AG09309 (cell line): ENCODE results near the gene SH3PXD2A.
A peak's percentile ranks its signal among the peaks of the same experiment; 100 is the strongest.
"Not testable (repeated sequence)": the region's sequence is repeated elsewhere in the genome, so short reads cannot be mapped to it uniquely, and the experiment has no call there.

Experiments
- DNase-seq: peaks from one replicate; pipeline ENCODE4 v3.0.0-alpha.2; 2010; ENCODE audit warnings: low read depth
- H3K4me3 ChIP-seq: 2 replicates; pipeline ENCODE4 v1.5.1; 2011; ENCODE audit warnings: mild to moderate bottlenecking, low read depth, low read length, moderate library complexity; ENCODE audit not compliant: control insufficient read depth
- CTCF ChIP-seq: IDR thresholded peaks from 2 replicates; pipeline ENCODE4 v1.5.1; 2011; ENCODE audit warnings: mild to moderate bottlenecking, low read depth, low read length, inconsistent platforms; ENCODE audit not compliant: insufficient read depth, control insufficient read depth; ENCODE audit errors: missing control alignments

SH3PXD2A gene

GRCh38 chr10:103851261-103851660 is 4.1 kb downstream of the SH3PXD2A start:
- no peak overlapping the region for H3K4me3 ChIP-seq
- no peak for DNase-seq
- TF ChIP-seq CTCF, result no peak

- peak overlapping the region; percentile 1; the same call in 1 of the 2 replicates for H3K4me3 ChIP-seq
- no peak for DNase-seq
- TF ChIP-seq CTCF, result no peak
Measured at GRCh38 chr10:103850572-103850895, 4.8 kb downstream of the SH3PXD2A start.

GRCh38 chr10:103849880-103850571 is 5.3 kb downstream of the SH3PXD2A start:
- no peak for TF ChIP-seq CTCF
- H3K4me3 ChIP-seq, result peak overlapping the region; percentile 1
- DNase-seq, result no peak

- no peak for DNase-seq
- H3K4me3 ChIP-seq, result peak overlapping the region; percentile 2
- TF ChIP-seq CTCF, result no peak
Measured at GRCh38 chr10:103849212-103849877, 6.0 kb downstream of the SH3PXD2A start.

GRCh38 chr10:103847909-103848468 is 7.4 kb downstream of the SH3PXD2A start:
- H3K4me3 ChIP-seq, result no peak overlapping the region
- no peak for DNase-seq
- TF ChIP-seq CTCF, result peak; percentile 35

- no peak overlapping the region for H3K4me3 ChIP-seq
- no peak for TF ChIP-seq CTCF
- DNase-seq, result no peak
Measured at GRCh38 chr10:103847346-103847745, 8.0 kb downstream of the SH3PXD2A start.

GRCh38 chr10:103845972-103846371 is 9.4 kb downstream of the SH3PXD2A start:
- no peak for TF ChIP-seq CTCF
- H3K4me3 ChIP-seq, result no peak overlapping the region
- no peak for DNase-seq

GRCh38 chr10:103845346-103845745 is 10.0 kb downstream of the SH3PXD2A start:
- not testable (repeated sequence) for H3K4me3 ChIP-seq, DNase-seq
